SU-DHL-6 (cell line): ENCODE results near the gene SETBP1.

Source experiments
- CTCF ChIP-seq: fragments of 200-600 bp; sonication (generic); IDR thresholded peaks from one replicate; pipeline ENCODE4 v1.5.1; 2017; ENCODE audit warnings: antibody characterized with exemption, mild to moderate bottlenecking, low read length, moderate library complexity; ENCODE audit not compliant: insufficient read depth, poor library complexity, severe bottlenecking
- EZH2phosphoT487 ChIP-seq: fragments of 200-600 bp; sonication (generic), shearing (Covaris generic); conservative IDR thresholded peaks from 2 replicates; pipeline ENCODE4 v1.6.1; 2018; ENCODE audit warnings: mild to moderate bottlenecking, antibody characterized with exemption, low read length, moderate library complexity, mixed read lengths

- TF ChIP-seq CTCF = no peak
- no peak for TF ChIP-seq EZH2phosphoT487
Observed at GRCh38 chr18:44950685-44951195, 270.1 kb downstream of the SETBP1 start.
